PC-3 (cell line): Measurements from ENCODE around the gene TANC1. TPM values are rescaled to one million over a fixed set of nuclear protein-coding genes. Genes with fewer than 3 reads are reported as not detected.

ENCODE experiments used
- ATAC-seq: fragments of 200-7000 bp; cut with Tn5 transposase; 2 replicates; pipeline ENCODE4 v1.9.1; 2020; ENCODE audit warnings: mild to moderate bottlenecking, moderate library complexity
- BruUV-seq: library from RNA; stranded (reverse); fragments of 400-500 nt; replicated peaks from 2 replicates; lab custom pipeline; 2021; lab: Mats Ljungman, UMichigan
- CTCF ChIA-PET: fragments of 300-600 bp; sonication (Branson Sonifier 250); formaldehyde crosslinking; loops from one replicate; lab custom pipeline; 2022; ENCODE audit warnings: antibody characterized with exemption; lab: Charles Lee
- POLR2A ChIA-PET: fragments of 300-600 bp; sonication (Branson Sonifier 250); formaldehyde crosslinking; loops from one replicate; lab custom pipeline; 2022; ENCODE audit warnings: antibody characterized with exemption; ENCODE audit not compliant: unreplicated experiment; lab: Charles Lee
- DNase-seq: peaks from one replicate; pipeline ENCODE4 v3.0.0-alpha.2; 2015
- H2AFZ ChIP-seq: fragments of 300-600 bp; sonication (generic); 2 replicates; pipeline ENCODE4 v1.6.0; 2016; ENCODE audit warnings: antibody characterized with exemption, low read length
- H3F3A ChIP-seq: fragments of 300-600 bp; sonication (generic); one replicate; pipeline ENCODE4 v1.6.0; 2017; ENCODE audit warnings: antibody characterized with exemption, low read length, control low read depth, mild to moderate bottlenecking; ENCODE audit not compliant: unreplicated experiment
- H3K27ac ChIP-seq: fragments of 300-600 bp; sonication (generic); 2 replicates; pipeline ENCODE4 v1.5.1; 2016; ENCODE audit warnings: mild to moderate bottlenecking, low read length
- H3K27me3 ChIP-seq: fragments of 300-600 bp; sonication (generic); 2 replicates; pipeline ENCODE4 v1.6.1; 2016; ENCODE audit warnings: low read length, mixed read lengths
- H3K36me3 ChIP-seq: fragments of 300-600 bp; sonication (generic); 2 replicates; pipeline ENCODE4 v1.6.1; 2016; ENCODE audit warnings: low read depth, mixed run types, low read length, mixed read lengths
- H3K4me1 ChIP-seq: fragments of 300-600 bp; sonication (generic); 2 replicates; pipeline ENCODE4 v1.5.1; 2016; ENCODE audit warnings: low read length; ENCODE audit not compliant: insufficient read depth
- H3K4me2 ChIP-seq: fragments of 300-600 bp; sonication (generic); 2 replicates; pipeline ENCODE4 v1.6.0; 2016; ENCODE audit warnings: low read length
- H3K4me3 ChIP-seq: fragments of 300-600 bp; sonication (generic); 2 replicates; pipeline ENCODE4 v1.5.1; 2016; ENCODE audit warnings: mild to moderate bottlenecking, low read length, mixed read lengths
- H3K79me2 ChIP-seq: fragments of 300-600 bp; sonication (generic); 2 replicates; pipeline ENCODE4 v1.6.1; 2017; ENCODE audit warnings: low read length, mixed read lengths
- H3K9ac ChIP-seq: fragments of 300-600 bp; sonication (generic); 2 replicates; pipeline ENCODE4 v1.6.0; 2016; ENCODE audit warnings: mild to moderate bottlenecking, low read length
- H3K9me2 ChIP-seq: fragments of 300-600 bp; sonication (generic); replicated peaks from 2 replicates; pipeline ENCODE4 v1.6.1; 2016; ENCODE audit warnings: mixed run types, low read length, mixed read lengths
- H3K9me3 ChIP-seq: fragments of 300-600 bp; sonication (generic); 2 replicates; pipeline ENCODE4 v1.6.1; 2016; ENCODE audit warnings: low read length, mixed read lengths
- H4K20me1 ChIP-seq: fragments of 300-600 bp; sonication (generic); 2 replicates; pipeline ENCODE4 v1.6.1; 2016; ENCODE audit warnings: low read length, mixed read lengths
- CTCF ChIP-seq: fragments of 300-600 bp; sonication (generic); conservative IDR thresholded peaks from 2 replicates; pipeline ENCODE4 v1.5.1; 2017; ENCODE audit warnings: antibody characterized with exemption, low read depth, mild to moderate bottlenecking, low read length
- EZH2 ChIP-seq: fragments of 300-600 bp; sonication (generic); IDR thresholded peaks from one replicate; pipeline ENCODE4 v1.6.1; 2017; ENCODE audit warnings: antibody characterized with exemption, mild to moderate bottlenecking, low read length; ENCODE audit not compliant: unreplicated experiment
- EZH2phosphoT487 ChIP-seq: fragments of 300-600 bp; sonication (generic); IDR thresholded peaks from 2 replicates; pipeline ENCODE4 v1.6.1; 2018; ENCODE audit warnings: mild to moderate bottlenecking, antibody characterized with exemption, low read length, borderline replicate concordance
- intact Hi-C: fragments of 100-400 bp; cut with micrococcal nuclease; formaldehyde crosslinking; loops from 2 replicates; pipeline ENCODE4 v1.9.0; 2023
- total RNA-seq: library from RNA; depleted of rRNA; stranded (reverse); fragments of >200 nt; gene quantifications from 2 replicates; pipeline ENCODE4 v1.2.3, GENCODE V29; 2014

TANC1 gene
- total RNA-seq, 1 experiment from 2014 or later: 17.6 TPM

- CTCF ChIA-PET: no interaction called here
These were observed 293.8 kb downstream of the TANC1 start for GRCh38 chr2:159262226-159262625.

GRCh38 chr2:159262904-159263303 lies 294.5 kb downstream of the TANC1 start:
- DNase-seq: no peak
- no TSS peak for BruUV-seq
- no peaks in the 10 kb centered on the region for H3F3A ChIP-seq
- H4K20me1 ChIP-seq: no peaks in the 10 kb centered on the region
- POLR2A ChIA-PET: no interaction called here
- TF ChIP-seq EZH2phosphoT487 (no peak), CTCF (no peak), EZH2 (no peak)
- CTCF ChIA-PET: no interaction called here
- no peak for ATAC-seq
- no peaks in the 10 kb centered on the region for H3K9me3 ChIP-seq
- no peaks in the 10 kb centered on the region for H3K27me3 ChIP-seq
- H3K9me2 ChIP-seq: no peaks in the 10 kb centered on the region
- H3K4me3 ChIP-seq: no peak overlapping the region
- no peak overlapping the region for H3K4me2 ChIP-seq
- H3K27ac ChIP-seq: no peak overlapping the region
- intact Hi-C loops: no loop called here
- H3K4me1 ChIP-seq: peaks cover 8% of the 10 kb centered on the region
- no peak overlapping the region for H2AFZ ChIP-seq
- H3K79me2 ChIP-seq: no peaks in the 10 kb centered on the region
- no peak overlapping the region for H3K9ac ChIP-seq
- H3K36me3 ChIP-seq: 0 out of 2 replicates have a peak, but pooled peaks cover 3% of the 10 kb centered on the region

More at GRCh38 chr2:159262226-159262625, 293.8 kb downstream of the TANC1 start:
- Histone ChIP-seq H3K79me2 (no peaks in the 10 kb centered on the region), H4K20me1 (no peaks in the 10 kb centered on the region), H3K27me3 (no peaks in the 10 kb centered on the region), H3K9me2 (no peaks in the 10 kb centered on the region), H3F3A (no peaks in the 10 kb centered on the region), H3K36me3 (0 out of 2 replicates have a peak, but pooled peaks cover 3% of the 10 kb centered on the region), H3K9ac (no peak overlapping the region), H3K4me1 (peaks cover 8% of the 10 kb centered on the region), H3K4me3 (no peak overlapping the region), H3K27ac (no peak overlapping the region), H3K9me3 (no peaks in the 10 kb centered on the region), H2AFZ (no peak overlapping the region), H3K4me2 (no peak overlapping the region)
- DNase-seq (no peak), ATAC-seq (no peak)
- TF ChIP-seq EZH2 (no peak), CTCF (no peak)
- intact Hi-C loops: no loop called here
- POLR2A ChIA-PET: no interaction called here
- no TSS peak for BruUV-seq

- peaks cover 8% of the 10 kb centered on the region for H3K4me1 ChIP-seq
These were observed 296.7 kb downstream of the TANC1 start for GRCh38 chr2:159265171-159265576.

More at GRCh38 chr2:159265171-159265576, 296.7 kb downstream of the TANC1 start:
- TF ChIP-seq EZH2 (no peak), EZH2phosphoT487 (no peak), CTCF (no peak)
- Histone ChIP-seq H3K27me3 (no peaks in the 10 kb centered on the region), H3K79me2 (no peaks in the 10 kb centered on the region), H3K4me3 (no peak overlapping the region), H3K27ac (0 out of 2 replicates have a peak overlapping the region, but pooled peaks have one; percentile 5), H3K36me3 (0 out of 2 replicates have a peak, but pooled peaks cover 3% of the 10 kb centered on the region), H3F3A (no peaks in the 10 kb centered on the region), H2AFZ (no peak overlapping the region), H3K9ac (no peak overlapping the region), H4K20me1 (no peaks in the 10 kb centered on the region), H3K4me2 (no peak overlapping the region), H3K9me2 (no peaks in the 10 kb centered on the region), H3K9me3 (no peaks in the 10 kb centered on the region)
- ChIA-PET CTCF (no interaction called here), POLR2A (no interaction called here)
- DNase-seq (peak; percentile 70), ATAC-seq (peak; percentile 76)
- BruUV-seq: no TSS peak
- intact Hi-C loops: no loop called here
